ENCODE results near the gene ANKIB1.
"Not testable (repeated sequence)": the region's sequence is repeated elsewhere in the genome, so short reads cannot be mapped to it uniquely, and the experiment has no call there.

The ANKIB1 gene

DNA sequence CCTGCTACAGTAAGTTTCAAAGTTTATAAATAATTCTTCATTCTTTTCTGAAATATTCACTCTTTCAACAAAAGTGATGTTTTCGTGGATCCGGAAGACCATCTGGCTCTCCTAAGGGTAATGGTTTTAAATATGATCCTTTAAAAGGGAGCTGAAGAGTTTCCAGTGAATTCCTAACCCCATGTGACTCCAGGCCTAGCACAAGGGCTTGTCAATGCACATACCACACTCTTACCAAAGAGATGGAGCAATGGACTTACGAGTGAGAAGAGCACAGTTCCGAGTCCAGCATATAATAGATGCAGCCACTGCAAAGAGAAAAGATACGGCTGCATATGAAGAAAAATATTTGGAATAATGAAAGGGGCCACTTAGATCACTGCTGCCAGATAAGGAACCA lies 169.5 kb downstream of the ANKIB1 start:
- DNase-seq: no peak

DNA sequence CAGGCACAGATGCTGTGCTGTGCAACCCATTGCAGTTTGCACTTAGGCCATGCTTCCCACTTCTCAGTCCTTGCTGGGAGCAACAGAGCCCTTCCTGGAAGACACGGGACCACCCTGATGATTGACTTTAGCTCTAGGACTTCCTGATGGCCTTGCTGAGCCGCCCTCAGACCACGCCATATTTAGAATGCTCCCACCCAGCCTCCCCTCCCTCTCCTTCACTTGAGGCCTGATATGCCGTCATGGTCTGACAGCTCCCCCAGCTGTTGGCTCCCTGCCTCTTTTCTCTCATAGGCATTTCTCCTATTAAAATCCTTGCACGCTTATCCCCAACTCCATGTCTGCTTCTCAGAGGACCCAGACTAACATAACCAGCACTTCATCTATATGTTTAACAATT lies 172.1 kb downstream of the ANKIB1 start:
- no peak for DNase-seq

DNA sequence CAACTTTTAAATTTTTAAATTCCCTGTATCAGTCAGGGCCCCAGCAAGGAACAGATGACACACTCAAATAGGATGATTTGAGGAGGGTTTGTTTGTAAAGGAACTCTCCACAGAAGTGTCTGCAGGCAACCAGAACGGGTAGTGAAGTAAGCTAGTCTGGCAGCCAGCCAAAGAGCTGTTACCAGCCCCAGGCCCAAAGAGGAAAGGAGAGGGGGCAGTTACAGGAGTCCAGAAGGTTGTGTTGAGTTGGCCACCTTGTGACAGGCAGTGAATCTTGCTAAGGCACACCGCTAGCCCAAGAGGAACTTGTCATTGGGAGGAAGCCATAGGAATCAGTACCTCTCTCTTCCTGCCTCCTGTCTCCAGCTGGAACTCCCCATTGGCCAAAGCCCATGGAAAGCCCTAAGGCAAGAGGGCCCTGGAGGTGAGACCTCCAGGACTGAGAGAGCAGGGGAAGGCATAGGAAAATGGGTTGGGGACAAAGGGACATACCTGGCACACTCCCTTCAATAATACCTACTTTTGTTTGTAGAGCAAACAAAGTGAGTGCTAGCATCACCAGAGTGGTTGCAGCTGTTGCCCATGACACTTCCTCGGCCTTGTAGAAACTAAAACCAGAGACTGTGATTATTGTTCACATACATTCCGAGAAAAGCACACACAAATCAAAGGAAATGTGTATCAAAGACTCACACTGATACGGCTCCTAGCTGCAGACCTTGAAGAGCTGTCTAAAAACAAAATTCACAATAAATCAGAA lies 176.1 kb downstream of the ANKIB1 start:
- DNase-seq: no peak

DNA sequence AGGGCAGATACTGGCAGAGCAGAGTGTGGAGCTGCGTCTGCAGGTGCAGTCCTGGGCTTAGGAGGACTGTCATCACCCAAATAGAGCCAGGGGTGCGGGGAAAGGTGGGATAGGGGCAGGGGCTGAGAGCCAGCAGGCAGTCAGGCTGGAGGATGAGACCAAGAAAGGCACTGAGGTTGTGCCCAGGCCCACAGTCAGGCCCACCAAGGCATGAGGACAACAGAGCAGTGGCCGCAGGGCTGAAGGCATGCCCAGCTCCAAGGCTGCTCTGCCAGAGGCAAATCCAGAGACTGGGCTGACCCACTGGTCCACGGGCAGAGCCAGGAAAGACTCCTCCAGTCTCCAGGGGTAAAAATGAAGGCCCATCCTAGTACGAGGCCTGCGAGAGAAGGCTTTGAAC lies 177.2 kb downstream of the ANKIB1 start:
- no peak for DNase-seq

DNA sequence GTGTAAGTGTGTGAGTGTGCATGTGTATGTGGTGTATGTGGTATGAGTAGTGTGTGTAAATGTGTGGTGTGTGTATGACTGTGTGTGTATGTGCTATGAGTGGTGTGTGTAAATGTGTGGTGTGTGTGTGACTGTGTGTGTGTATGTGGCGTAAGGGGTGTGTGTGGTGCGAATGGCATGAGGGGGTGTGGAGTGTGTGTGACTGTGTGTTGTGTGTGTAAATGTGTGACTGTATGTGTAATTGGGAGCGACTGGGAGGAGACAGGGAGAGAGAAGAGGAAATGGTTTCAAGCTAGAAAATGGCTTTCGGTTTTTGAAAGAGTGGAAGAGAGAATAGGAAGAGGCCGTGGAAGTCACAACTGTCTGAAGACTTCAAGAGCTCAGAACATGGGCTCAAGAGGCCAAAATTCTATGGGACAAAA lies 177.9 kb downstream of the ANKIB1 start:
- DNase-seq: no peak

GRCh38 chr7:92425311-92425947 lies 179.7 kb downstream of the ANKIB1 start:
- peak; percentile 20 for DNase-seq

DNA sequence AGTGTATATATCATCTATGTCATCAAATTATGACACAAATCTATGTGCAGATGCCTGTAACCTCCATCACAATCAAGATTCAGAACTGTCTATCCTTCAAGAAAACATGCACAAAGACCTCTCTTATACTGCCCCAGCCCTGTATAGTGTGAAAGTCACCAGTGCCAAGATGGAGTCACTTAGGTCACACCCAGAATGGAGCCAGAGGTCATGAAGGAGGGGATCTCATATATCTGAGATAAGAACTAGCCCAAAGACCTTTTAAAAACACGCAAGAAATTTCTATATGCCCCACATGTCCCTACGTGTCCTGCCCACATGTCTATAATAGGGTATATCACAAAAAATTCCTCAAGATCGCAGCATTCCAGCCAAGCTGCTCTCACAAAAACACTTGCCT lies 181.4 kb downstream of the ANKIB1 start:
- DNase-seq: no peak

- DNase-seq: no peak
Measured at GRCh38 chr7:92432299-92432946, 186.6 kb downstream of the ANKIB1 start.

DNA sequence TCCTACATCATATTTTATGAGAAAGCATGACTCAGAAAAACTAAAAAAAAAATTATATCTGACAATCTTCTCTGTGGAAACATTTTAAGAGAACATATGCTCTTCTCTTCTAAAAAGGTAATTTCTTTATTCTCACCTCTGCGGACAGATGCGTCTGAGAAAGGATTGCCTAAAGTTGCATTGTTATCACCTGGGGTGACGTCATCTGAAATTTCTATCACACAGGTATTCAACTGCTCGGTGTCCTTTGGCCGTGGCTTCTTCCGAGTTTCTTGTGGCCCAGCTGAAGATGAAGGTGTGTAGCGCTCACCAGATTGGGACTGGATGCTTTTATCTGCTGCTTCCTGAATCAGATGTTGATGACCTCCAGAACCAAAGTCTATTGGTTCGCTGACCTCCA lies 187.2 kb downstream of the ANKIB1 start:
- no peak for DNase-seq

DNA sequence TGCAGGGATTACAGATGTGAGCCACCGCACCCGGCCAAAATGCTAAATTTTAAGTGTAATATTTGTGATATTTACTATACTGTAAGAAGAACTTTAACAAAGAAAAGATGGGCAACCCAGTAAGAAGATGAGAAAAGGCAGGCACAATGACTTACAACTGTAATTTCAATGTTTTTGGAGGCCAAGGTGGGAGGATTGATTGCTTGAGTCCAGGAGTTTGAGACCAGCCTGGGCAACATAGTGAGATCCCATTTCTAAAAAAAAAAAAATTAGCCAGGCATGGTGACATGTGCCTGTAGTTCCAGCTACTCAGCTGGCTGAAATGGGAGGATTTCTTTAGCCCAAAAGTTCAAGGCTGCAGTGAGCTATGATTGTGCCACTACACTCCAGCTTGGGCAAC lies 189.8 kb downstream of the ANKIB1 start:
- DNase-seq: no peak

GRCh38 chr7:92436612-92437445 lies 191.1 kb downstream of the ANKIB1 start:
- no peak for DNase-seq

DNA sequence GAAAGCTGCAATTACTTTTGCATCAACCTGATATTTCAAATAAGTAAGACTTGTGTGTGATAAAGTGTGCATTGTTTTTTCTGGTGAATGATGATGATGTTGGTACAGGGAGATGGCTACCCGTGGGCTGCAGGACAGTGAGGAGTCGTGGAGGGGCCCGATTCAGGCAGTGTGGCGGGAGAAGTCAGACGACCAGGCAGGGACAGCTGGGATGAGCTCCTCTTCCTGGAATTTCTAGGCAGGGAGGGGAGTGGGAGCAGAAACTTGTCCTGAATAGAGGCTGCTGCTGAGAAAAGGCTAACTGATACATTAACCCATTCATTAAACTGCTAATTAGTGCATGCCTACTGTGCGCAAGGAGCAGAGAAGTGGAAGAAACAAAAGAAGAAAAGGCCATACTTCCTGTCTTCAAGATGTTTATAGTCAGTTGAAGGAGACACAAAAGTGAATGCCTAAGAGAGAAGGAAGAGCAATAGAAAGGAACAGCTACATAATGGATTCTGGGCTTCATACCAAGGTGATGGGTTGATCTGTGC lies 192.2 kb downstream of the ANKIB1 start:
- no peak for DNase-seq

DNA sequence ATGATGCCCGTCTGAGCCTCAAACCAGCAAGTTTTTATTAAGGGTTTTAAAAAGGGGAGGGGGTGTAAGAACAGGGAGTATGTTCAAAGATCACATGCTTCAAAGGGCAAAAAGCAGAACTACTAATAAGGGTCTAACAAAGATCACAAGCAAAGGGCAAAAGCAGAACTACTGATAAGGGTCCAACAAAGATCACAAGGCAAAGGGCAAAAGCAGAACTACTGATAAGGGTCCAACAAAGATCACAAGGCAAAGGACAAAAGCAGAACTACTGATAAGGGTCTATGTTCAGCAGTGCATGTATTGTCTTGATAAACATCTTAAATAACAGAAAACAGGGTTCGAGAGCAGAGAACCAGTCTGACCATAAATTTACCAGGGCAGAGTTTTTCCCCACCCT lies 196.9 kb downstream of the ANKIB1 start:
- not testable (repeated sequence) for DNase-seq

DNA sequence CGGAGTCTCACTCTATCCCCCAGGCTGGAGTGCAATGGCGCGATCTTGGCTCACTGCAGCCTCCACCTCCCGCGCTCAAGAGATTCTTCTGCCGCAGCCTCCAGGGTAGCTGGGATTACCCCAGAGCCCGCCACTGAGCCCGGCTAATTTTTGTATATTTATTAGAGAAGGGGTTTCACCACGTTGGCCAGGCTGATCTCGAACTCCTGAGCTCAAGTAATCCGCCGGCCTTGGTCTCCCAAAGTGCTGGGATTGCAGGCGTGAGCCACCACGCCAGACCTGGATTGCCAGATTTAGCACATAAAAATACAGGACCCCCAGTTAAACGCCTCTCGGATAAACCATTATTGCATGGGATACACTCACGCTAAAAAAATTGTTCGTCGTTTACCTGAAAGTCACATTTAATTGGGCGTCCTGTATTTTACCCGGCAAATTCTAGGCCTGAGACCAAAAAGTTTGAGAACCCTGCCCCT lies 201.1 kb downstream of the ANKIB1 start:
- DNase-seq: no peak

GRCh38 chr7:92447345-92448204 lies 201.8 kb downstream of the ANKIB1 start, which contains the start of gene GATAD1:
GATAD1 (plus strand) TSS chr7:92447482; CDS start chr7:92447730, 248 bp downstream.
- DNase-seq: peak; percentile 75

GRCh38 chr7:92448205-92448747 lies 202.5 kb downstream of the ANKIB1 start:
- DNase-seq: peak; percentile 57

All from activated CD8-positive, alpha-beta memory T cell treated with anti-CD3 and anti-CD28 coated beads, Interleukin-2, amount 50 U/mL, for 4 hours (primary cell).